Ectodermal cell (in vitro differentiated cells): ENCODE measurements around the gene CBX4.

Experiments
- H3K27ac ChIP-seq: 2 replicates; pipeline ENCODE4 v1.7.0; 2013; ENCODE audit warnings: mild to moderate bottlenecking, low read depth, low read length; ENCODE audit not compliant: insufficient read depth, poor library complexity, severe bottlenecking
- H3K27me3 ChIP-seq: 2 replicates; pipeline ENCODE4 v1.7.0; 2013; ENCODE audit warnings: mild to moderate bottlenecking, low read length; ENCODE audit not compliant: insufficient read depth, control insufficient read depth, poor library complexity, severe bottlenecking
- H3K36me3 ChIP-seq: one replicate; pipeline ENCODE4 v1.7.0; 2013; ENCODE audit warnings: low read length; ENCODE audit not compliant: control insufficient read depth, insufficient read depth
- H3K4me1 ChIP-seq: one replicate; pipeline ENCODE4 v1.7.0; 2013; ENCODE audit warnings: low read length; ENCODE audit not compliant: control insufficient read depth, insufficient read depth
- H3K4me3 ChIP-seq: 2 replicates; pipeline ENCODE4 v1.7.0; 2013; ENCODE audit warnings: low read depth, low read length, control low read depth; ENCODE audit not compliant: insufficient read depth
- H3K9me3 ChIP-seq: 2 replicates; pipeline ENCODE4 v1.7.0; 2013; ENCODE audit warnings: mild to moderate bottlenecking, low read length, moderate library complexity; ENCODE audit not compliant: control insufficient read depth
- WGBS, 2 experiments: methylation state at CpG; one replicate each; pipeline ENCODE4 v1.1.7; 2013; ENCODE audit warnings: missing lambda C conversion rate in 2 of 2; 5-methylcytosine and 5-hydroxymethylcytosine counted together

Gene CBX4

DNA sequence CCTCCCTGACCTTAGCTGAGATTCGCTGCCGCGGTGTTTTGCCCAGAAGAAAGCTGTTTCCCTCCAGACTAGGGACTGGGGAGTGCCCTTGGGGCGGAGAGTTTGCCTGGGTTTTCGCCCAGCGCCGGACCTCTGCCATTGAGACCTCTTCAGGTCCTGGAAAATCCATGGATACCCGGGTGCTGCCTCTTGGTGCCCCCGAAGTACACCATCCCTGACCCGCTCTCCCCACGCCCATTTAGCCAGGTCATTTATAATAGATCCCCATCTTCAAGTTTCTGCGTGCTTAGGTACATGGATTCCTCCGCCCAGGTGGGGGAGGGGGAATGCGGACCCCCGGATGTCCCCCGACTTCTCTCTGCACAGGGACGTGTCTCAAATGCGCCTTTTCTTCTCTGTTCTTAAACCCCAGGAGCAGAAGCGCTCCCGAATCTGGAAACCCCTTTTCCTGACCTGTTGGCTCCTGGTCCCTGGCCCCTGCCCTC is 27.3 kb downstream of the CBX4 start:
- H3K4me1 ChIP-seq, result peaks cover 34% of the 10 kb centered on the region
- WGBS, 2 experiments, result 2 to 3% methylated on average over 20 of the region's 20 CpGs
- H3K36me3 ChIP-seq, result no peaks in the 10 kb centered on the region
- no peak overlapping the region for H3K4me3 ChIP-seq
- H3K27ac ChIP-seq, result no peak overlapping the region
- no peaks in the 10 kb centered on the region for H3K9me3 ChIP-seq
- peaks cover 96% of the 10 kb centered on the region for H3K27me3 ChIP-seq

DNA sequence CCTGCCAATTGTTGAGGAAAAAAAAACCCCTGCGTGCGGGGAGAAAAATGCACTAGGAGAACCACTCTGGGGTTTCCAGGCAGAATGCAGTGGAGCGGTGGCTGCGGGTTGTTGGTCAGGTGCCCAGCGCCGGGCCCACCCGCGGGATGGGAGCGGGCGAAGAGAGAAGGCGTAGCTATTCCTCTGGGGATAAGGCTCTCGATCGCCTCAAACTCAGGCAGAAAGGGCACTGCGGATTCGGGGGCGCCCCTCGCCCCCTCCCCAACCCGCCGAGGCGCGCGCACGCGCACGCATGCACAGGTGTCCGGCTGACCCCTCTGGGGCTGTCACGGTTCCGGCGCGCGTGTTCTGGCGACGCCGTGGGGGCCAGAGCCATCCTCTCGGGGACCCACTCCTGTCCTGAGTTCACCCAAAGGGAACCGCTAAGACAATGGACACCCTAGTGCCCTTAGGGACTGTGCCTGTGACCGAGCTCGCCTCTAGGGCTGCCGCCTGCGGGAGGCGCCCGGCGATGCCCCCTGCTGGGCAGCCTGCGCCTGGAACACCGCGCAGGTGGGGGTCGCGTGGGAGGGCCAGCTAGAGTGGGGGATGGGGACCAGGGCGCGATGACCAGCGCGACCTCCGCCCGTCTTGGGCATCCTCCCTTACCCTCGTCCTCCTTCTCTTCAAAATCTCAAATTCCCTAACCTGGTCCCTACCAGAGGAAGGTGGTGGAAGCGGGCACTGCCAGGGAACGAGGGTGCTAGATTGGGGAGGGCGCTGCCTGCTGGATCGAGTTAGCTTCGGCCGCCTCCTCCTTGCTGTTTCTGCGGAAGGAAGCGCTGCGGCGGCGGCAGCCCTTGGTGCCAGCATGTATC is 28.0 kb downstream of the CBX4 start:
- no peaks in the 10 kb centered on the region for H3K36me3 ChIP-seq
- no peaks in the 10 kb centered on the region for H3K9me3 ChIP-seq
- H3K4me3 ChIP-seq, result peak overlapping the region; percentile 11
- H3K27ac ChIP-seq, result no peak overlapping the region
- peaks cover 96% of the 10 kb centered on the region for H3K27me3 ChIP-seq
- 1 to 2% methylated on average over 66 of the region's 66 CpGs for WGBS, 2 experiments
- H3K4me1 ChIP-seq, result peaks cover 39% of the 10 kb centered on the region

DNA sequence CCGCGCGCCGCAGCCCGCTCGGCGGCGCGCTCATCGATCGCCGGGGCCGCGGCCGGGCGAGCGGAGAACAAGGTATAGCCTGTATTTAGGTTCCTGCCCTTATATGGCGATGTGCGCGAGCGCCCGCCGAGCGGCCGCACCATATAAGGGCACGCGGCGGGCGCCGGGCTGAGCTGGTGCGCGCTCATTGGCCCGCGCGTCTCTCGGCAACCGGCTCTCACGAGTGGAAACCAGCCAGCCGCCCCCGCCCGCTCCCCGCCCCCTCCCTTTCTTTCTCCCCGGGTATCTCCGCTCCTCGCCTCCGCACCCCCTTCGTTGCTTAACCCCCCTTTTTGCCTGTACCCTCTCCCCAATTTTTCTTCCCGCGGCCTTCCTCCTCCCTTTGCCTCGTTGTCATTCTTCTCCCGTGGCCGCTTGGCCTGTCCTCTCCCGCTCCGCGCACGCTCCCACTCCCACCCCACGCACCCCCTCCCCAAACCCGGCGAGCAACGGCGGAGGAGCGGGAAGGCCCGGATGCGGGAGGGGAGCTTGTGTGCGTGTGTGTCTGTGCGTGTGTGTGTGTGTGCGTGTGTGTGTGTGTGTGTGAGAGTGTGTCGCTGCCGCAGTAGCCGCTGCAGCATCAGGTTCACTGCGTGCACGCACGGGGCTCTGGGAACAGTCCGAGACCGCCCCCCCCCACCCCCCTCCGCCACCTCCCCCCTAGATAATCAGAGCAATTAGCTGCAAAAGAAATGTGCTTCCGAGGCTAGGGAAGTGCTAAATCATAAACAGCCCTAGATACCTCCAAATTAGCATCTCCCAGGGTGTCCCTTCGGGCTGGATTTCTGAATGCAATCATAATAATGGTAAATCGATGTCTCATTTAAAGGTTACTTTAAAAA is 28.9 kb downstream of the CBX4 start:
- H3K36me3 ChIP-seq, result no peaks in the 10 kb centered on the region
- 0% methylated on average over 59 to 66 of the region's 79 CpGs for WGBS, 2 experiments
- H3K9me3 ChIP-seq, result no peaks in the 10 kb centered on the region
- no peak overlapping the region for H3K27ac ChIP-seq
- H3K27me3 ChIP-seq, result peaks cover 96% of the 10 kb centered on the region
- H3K4me3 ChIP-seq, result peak overlapping the region; percentile 29
- peaks cover 47% of the 10 kb centered on the region for H3K4me1 ChIP-seq

DNA sequence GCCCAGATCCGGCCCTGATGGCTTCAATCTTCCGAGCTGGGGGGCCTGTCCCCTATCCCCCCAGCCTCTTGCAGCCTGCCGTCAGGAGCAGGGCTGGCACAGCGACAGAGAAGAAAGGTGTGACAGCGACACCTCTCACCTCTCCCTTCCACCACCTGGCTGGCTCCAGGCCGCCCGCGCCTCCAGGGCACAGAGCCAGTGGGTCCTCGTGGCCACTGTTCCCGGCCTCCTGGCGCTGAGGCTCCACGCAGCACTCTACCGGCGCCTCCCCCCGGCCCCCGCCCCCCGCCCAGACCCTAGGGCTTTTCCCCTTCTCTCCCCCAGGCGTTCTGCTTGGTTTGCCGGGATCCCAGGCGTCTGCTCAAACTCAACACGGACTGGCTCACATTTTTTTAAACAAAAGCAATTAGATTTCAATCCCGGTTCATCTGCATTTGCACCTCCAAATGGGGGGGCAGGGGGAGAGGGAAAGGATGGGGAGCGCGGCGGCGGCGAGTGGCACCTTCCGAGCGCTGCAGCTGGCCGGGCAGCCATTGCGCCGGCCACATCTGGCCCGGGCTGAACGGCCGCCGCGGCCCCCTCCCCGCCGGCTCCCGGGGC is 29.6 kb downstream of the CBX4 start:
- Histone ChIP-seq H3K27ac (no peak overlapping the region), H3K27me3 (peaks cover 96% of the 10 kb centered on the region), H3K36me3 (no peaks in the 10 kb centered on the region), H3K9me3 (no peaks in the 10 kb centered on the region), H3K4me1 (peaks cover 50% of the 10 kb centered on the region), H3K4me3 (peak overlapping the region; percentile 29)
- WGBS, 2 experiments, result 1 to 2% methylated on average over 39 to 40 of the region's 40 CpGs

DNA sequence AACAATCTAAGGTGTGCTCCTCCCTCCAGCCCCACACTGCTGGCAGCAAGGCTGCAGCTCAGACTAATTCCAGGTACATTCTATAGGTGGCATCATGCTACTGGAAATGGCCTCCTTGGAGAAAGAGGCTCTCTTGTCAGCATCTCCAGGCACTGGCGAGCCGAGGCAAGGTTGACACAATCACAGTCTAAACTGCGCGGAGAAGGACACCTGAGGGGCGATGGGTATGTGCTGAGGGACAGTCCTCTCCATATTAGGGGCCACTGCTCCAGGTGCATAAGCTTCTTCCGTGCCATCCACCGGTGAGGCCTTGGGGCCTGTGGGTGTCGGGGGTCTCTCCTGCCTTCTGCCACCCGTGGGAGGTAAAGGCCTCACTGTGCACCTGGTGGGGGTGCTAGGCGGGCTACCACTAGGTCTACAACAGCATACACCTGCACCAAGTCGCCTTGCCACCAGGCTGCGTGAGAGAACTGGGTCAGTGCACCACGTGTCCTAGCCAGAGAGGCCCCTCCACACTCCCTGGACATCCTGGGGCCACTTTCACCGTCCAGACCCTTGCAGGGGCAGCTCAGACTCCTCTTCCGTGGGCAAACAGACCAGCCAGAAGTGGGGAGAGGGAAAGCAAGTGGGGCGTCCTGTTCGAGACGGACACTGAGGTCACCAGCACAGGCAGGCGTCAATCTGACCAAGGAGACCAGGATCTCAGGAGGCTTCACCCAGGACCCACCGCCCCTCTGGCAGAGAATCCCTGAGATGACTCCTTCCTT is 30.3 kb downstream of the CBX4 start:
- 17 to 19% methylated on average over 20 of the region's 20 CpGs for WGBS, 2 experiments
- H3K9me3 ChIP-seq, result no peaks in the 10 kb centered on the region
- H3K27ac ChIP-seq, result no peak overlapping the region
- peaks cover 96% of the 10 kb centered on the region for H3K27me3 ChIP-seq
- peaks cover 45% of the 10 kb centered on the region for H3K4me1 ChIP-seq
- no peaks in the 10 kb centered on the region for H3K36me3 ChIP-seq
- no peak overlapping the region for H3K4me3 ChIP-seq

DNA sequence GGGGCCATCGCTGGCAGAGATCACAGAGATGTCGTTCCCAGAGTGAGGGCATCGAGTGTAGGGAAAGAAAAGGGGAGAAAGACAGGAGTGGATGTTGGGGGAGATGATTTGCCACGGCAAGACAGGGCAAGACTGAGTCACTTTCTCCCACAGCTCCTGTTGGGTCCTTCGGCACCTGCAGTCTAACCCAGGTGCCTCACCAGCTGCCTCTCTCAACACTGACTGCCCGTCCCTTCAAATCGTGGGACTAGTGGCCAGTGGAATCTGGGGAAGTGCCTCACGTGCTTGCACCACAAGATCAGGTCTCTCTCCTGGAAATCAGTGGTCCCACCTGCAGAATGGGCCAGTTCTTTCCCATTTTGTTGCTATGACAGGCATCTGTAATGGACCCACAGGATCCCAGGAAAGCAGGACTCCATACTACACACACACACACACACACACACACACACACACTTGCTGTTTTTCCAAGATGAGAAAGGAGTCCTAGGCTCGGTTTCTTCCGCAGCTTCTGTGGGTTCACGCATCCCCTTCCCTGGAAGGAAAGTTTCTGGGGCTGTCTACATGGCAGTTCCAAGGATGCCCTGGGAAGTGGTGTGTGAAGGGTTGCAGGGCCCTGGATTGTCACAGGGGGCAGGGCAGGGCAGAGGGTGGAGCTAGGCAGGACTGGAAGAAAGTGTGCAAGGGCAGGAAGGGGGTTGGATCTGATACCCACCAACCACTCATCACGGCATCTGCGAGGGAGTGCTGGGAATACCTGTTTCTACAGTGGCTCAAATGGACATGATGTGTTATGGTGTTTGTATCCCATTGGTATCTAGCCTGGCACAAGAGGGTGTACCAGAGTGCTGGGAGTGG is 32.1 kb downstream of the CBX4 start:
- Histone ChIP-seq H3K4me1 (peaks cover 43% of the 10 kb centered on the region), H3K27ac (no peak overlapping the region), H3K9me3 (no peaks in the 10 kb centered on the region), H3K4me3 (no peak overlapping the region), H3K27me3 (peaks cover 99% of the 10 kb centered on the region), H3K36me3 (no peaks in the 10 kb centered on the region)
- WGBS, 2 experiments, result 43 to 45% methylated on average over 13 of the region's 13 CpGs

DNA sequence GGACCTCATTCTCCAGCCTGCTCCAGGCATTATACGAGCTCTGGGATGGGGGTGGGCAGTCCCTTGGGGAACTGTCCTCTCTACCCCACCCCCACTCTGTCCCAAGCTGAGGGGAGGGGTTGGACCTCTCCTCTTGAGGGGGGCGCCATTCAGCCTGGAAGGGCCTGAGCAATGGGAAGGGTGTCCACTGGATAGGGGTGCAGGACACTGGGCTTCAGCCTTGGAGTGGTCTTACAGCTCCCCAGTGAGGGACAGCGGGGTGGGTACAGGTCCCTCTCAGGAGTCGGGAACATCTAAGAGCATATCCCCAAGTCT is 32.8 kb downstream of the CBX4 start:
- no peak overlapping the region for H3K4me3 ChIP-seq
- peaks cover 99% of the 10 kb centered on the region for H3K27me3 ChIP-seq
- no peak overlapping the region for H3K27ac ChIP-seq
- no peaks in the 10 kb centered on the region for H3K36me3 ChIP-seq
- whole genome bisulfite sequencing, 2 experiments, result 14 to 27% methylated on average over 3 to 4 of the region's 4 CpGs
- no peaks in the 10 kb centered on the region for H3K9me3 ChIP-seq
- peaks cover 44% of the 10 kb centered on the region for H3K4me1 ChIP-seq

DNA sequence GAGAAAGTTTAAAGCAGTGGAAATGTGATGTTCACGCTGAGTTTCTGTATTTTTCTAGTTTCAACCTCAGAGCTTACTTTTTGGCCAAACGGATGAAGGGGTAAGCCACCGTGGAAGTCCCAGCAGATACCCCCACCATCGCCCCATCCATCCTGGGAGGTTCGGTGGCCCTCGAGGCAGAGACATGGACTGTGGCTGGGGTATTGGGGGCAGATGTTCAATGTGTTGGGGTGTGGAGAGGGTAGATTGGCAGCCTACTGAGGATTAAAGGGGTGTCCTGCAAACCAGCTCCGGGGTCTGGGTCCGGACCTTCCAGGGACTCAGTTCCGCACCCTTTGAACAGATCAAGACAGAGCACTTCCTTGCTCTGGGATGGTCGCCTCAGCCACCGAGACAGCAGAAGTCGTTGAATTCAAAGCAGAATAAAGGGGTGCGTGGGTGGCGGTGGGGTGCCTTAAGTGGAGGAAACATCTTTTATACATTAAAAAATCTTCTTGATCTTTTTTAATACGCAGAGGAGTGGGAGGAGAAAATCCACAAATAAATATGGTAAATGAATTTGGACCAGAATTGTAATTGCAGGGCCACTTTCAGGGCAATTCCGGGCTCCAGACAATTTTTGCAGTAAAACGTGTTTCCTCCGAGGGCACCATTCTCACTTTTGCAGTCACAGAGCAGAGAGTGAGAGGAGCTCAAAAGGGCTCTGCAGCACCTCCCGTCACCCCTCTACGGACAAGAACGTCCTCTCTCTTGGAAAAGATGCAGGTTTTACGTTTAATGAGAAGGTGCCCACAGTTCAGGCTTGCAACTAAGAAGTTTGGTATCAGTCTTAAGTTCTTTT is 34.2 kb downstream of the CBX4 start:
- Histone ChIP-seq H3K9me3 (no peaks in the 10 kb centered on the region), H3K27me3 (peaks cover 99% of the 10 kb centered on the region), H3K4me3 (no peak overlapping the region), H3K4me1 (peaks cover 53% of the 10 kb centered on the region), H3K36me3 (no peaks in the 10 kb centered on the region), H3K27ac (no peak overlapping the region)
- 6 to 8% methylated on average over 20 of the region's 22 CpGs for WGBS, 2 experiments
